Astrocyte (in vitro differentiated cells and primary cell): ENCODE data around the gene RTN4IP1. TPM values are rescaled to one million over a fixed set of nuclear protein-coding genes. Genes with fewer than 3 reads are reported as not detected.

ENCODE experiments used
- DNase-seq: peaks from one replicate; pipeline ENCODE4 v3.0.0-alpha.2; 2010; ENCODE audit warnings: low read depth
- FAIRE-seq: peaks from 2 replicates; lab custom pipeline; 2011; peaks lifted over from hg19 to GRCh38; lab: Jason Lieb, UNC
- H2AFZ ChIP-seq: 2 replicates; pipeline ENCODE4 v1.6.0; 2012; ENCODE audit warnings: low read depth, low read length, inconsistent platforms
- H3K27ac ChIP-seq: 2 replicates; pipeline ENCODE4 v1.5.1; 2011; ENCODE audit warnings: low read depth, low read length, inconsistent platforms
- H3K27me3 ChIP-seq: 2 replicates; pipeline ENCODE4 v1.6.0; 2011; ENCODE audit warnings: low read length, inconsistent platforms; ENCODE audit not compliant: insufficient read depth
- H3K36me3 ChIP-seq: 2 replicates; pipeline ENCODE4 v1.5.1; 2011; ENCODE audit warnings: low read length, inconsistent platforms; ENCODE audit not compliant: insufficient read depth
- H3K4me1 ChIP-seq: 2 replicates; pipeline ENCODE4 v1.5.1; 2011; ENCODE audit warnings: low read length, inconsistent platforms; ENCODE audit not compliant: insufficient read depth
- H3K4me2 ChIP-seq: 2 replicates; pipeline ENCODE4 v1.6.0; 2012; ENCODE audit warnings: low read length, inconsistent platforms
- H3K4me3 ChIP-seq: 2 replicates; pipeline ENCODE4 v1.5.1; 2011; ENCODE audit warnings: low read depth, mild to moderate bottlenecking, low read length, inconsistent platforms; ENCODE audit not compliant: insufficient read depth
- H3K79me2 ChIP-seq: 2 replicates; pipeline ENCODE4 v1.6.0; 2012; ENCODE audit warnings: mild to moderate bottlenecking, low read length, inconsistent platforms; ENCODE audit not compliant: insufficient read depth
- H3K9ac ChIP-seq: 2 replicates; pipeline ENCODE4 v1.6.0; 2012; ENCODE audit warnings: mild to moderate bottlenecking, low read length, inconsistent platforms
- H3K9me3 ChIP-seq: 2 replicates; pipeline ENCODE4 v1.5.1; 2012; ENCODE audit warnings: low read depth, mild to moderate bottlenecking, low read length, inconsistent platforms; ENCODE audit not compliant: insufficient read depth
- H4K20me1 ChIP-seq: 2 replicates; pipeline ENCODE4 v1.6.0; 2012; ENCODE audit warnings: low read length, inconsistent platforms; ENCODE audit not compliant: insufficient read depth
- H3K27ac Mint-ChIP-seq: one replicate; pipeline ENCODE4 v1.8.0; 2021; ENCODE audit warnings: mild to moderate bottlenecking, mixed read lengths; ENCODE audit not compliant: unreplicated experiment
- H3K27me3 Mint-ChIP-seq: one replicate; pipeline ENCODE4 v1.8.0; 2021; ENCODE audit warnings: low read depth, mixed read lengths; ENCODE audit not compliant: unreplicated experiment
- H3K36me3 Mint-ChIP-seq: one replicate; pipeline ENCODE4 v1.8.0; 2021; ENCODE audit warnings: low read depth, mixed read lengths; ENCODE audit not compliant: unreplicated experiment
- H3K4me1 Mint-ChIP-seq: one replicate; pipeline ENCODE4 v1.8.0; 2021; ENCODE audit warnings: low read depth, mixed read lengths; ENCODE audit not compliant: unreplicated experiment
- H3K4me3 Mint-ChIP-seq: one replicate; pipeline ENCODE4 v1.8.0; 2021; ENCODE audit warnings: mild to moderate bottlenecking, moderate library complexity, mixed read lengths; ENCODE audit not compliant: unreplicated experiment
- H3K9me3 Mint-ChIP-seq: one replicate; pipeline ENCODE4 v1.8.0; 2021; ENCODE audit warnings: mild to moderate bottlenecking, mixed read lengths; ENCODE audit not compliant: unreplicated experiment
- CTCF ChIP-seq: IDR thresholded peaks from 2 replicates; pipeline ENCODE4 v1.5.1; 2011; ENCODE audit warnings: low read depth, mild to moderate bottlenecking, inconsistent platforms, low read length, moderate library complexity; ENCODE audit not compliant: insufficient read depth
- EZH2 ChIP-seq: IDR thresholded peaks from 2 replicates; pipeline ENCODE4 v1.6.1; 2012; ENCODE audit warnings: mild to moderate bottlenecking, low read length, inconsistent platforms; ENCODE audit not compliant: insufficient read depth
- total RNA-seq: library from RNA; stranded (reverse); gene quantifications from 2 replicates; pipeline ENCODE4 v1.2.1, GENCODE V29; 2021

Gene RTN4IP1
- total RNA-seq, 1 donor from 2014 or later = 5.3 TPM

GRCh38 chr6:106620931-106621672, 8.2 kb downstream of the RTN4IP1 start:
- H4K20me1 ChIP-seq = no peaks in the 10 kb centered on the region
- peaks cover 9% of the 10 kb centered on the region for H3K4me1 Mint-ChIP-seq
- H3K9ac ChIP-seq = no peak overlapping the region
- H3K4me2 ChIP-seq = peak overlapping the region; percentile 11
- peaks cover 2% of the 10 kb centered on the region for H3K9me3 Mint-ChIP-seq
- no peak for FAIRE-seq
- no peaks in the 10 kb centered on the region for H3K27me3 ChIP-seq
- no peaks in the 10 kb centered on the region for H3K4me1 ChIP-seq
- peak; percentile 47 for DNase-seq
- H3K27me3 Mint-ChIP-seq = no peaks in the 10 kb centered on the region
- no peaks in the 10 kb centered on the region for H3K36me3 ChIP-seq
- peaks cover 5% of the 10 kb centered on the region for H3K36me3 Mint-ChIP-seq
- H3K4me3 Mint-ChIP-seq = no peak overlapping the region
- no peak overlapping the region for H2AFZ ChIP-seq
- TF ChIP-seq EZH2 (no peak), CTCF (no peak)
- H3K4me3 ChIP-seq = no peak overlapping the region
- peak overlapping the region; percentile 27 for H3K27ac ChIP-seq
- H3K27ac Mint-ChIP-seq = peak overlapping the region; percentile 34
- no peaks in the 10 kb centered on the region for H3K9me3 ChIP-seq
- H3K79me2 ChIP-seq = no peaks in the 10 kb centered on the region

- FAIRE-seq (peak; percentile 5), DNase-seq (no peak)
- Histone ChIP-seq H3K4me3 (no peak overlapping the region), H3K36me3 (no peaks in the 10 kb centered on the region), H3K79me2 (no peaks in the 10 kb centered on the region), H3K9ac (no peak overlapping the region), H3K27ac (no peak overlapping the region), H4K20me1 (no peaks in the 10 kb centered on the region), H3K27me3 (no peaks in the 10 kb centered on the region), H3K4me2 (no peak overlapping the region), H2AFZ (no peak overlapping the region), H3K9me3 (no peaks in the 10 kb centered on the region), H3K4me1 (no peaks in the 10 kb centered on the region)
- Mint-ChIP-seq H3K27me3 (no peaks in the 10 kb centered on the region), H3K36me3 (peaks cover 5% of the 10 kb centered on the region), H3K4me3 (no peak overlapping the region), H3K4me1 (peaks cover 7% of the 10 kb centered on the region), H3K9me3 (peaks cover 2% of the 10 kb centered on the region), H3K27ac (no peak overlapping the region)
- TF ChIP-seq CTCF (no peak), EZH2 (no peak)
These were observed 10.1 kb downstream of the RTN4IP1 start for GRCh38 chr6:106619223-106619622.

GRCh38 chr6:106618324-106618723, 11.0 kb downstream of the RTN4IP1 start:
- no peak overlapping the region for H3K27ac Mint-ChIP-seq
- FAIRE-seq = no peak

More at GRCh38 chr6:106618324-106618723, 11.0 kb downstream of the RTN4IP1 start:
- Histone ChIP-seq H3K27me3 (no peaks in the 10 kb centered on the region), H3K36me3 (no peaks in the 10 kb centered on the region), H3K4me1 (no peaks in the 10 kb centered on the region), H3K9ac (no peak overlapping the region), H3K79me2 (no peaks in the 10 kb centered on the region), H3K9me3 (no peaks in the 10 kb centered on the region), H3K4me2 (no peak overlapping the region), H4K20me1 (no peaks in the 10 kb centered on the region), H3K27ac (no peak overlapping the region), H3K4me3 (no peak overlapping the region), H2AFZ (no peak overlapping the region)
- Mint-ChIP-seq H3K9me3 (peaks cover 2% of the 10 kb centered on the region), H3K36me3 (peaks cover 5% of the 10 kb centered on the region), H3K27me3 (no peaks in the 10 kb centered on the region), H3K4me1 (peaks cover 7% of the 10 kb centered on the region), H3K4me3 (no peak overlapping the region)
- DNase-seq = no peak
- TF ChIP-seq EZH2 (no peak), CTCF (no peak)
